GM12801 (cell line): ENCODE data around the gene NID2.

Source experiments
- TF ChIP-seq, protein P1 (sequence below): IDR thresholded peaks from one replicate; pipeline ENCODE4 v1.5.1; 2011; ENCODE audit warnings: control low read depth; ENCODE audit not compliant: insufficient read length; ENCODE audit errors: extremely low read depth

The NID2 gene

GRCh38 chr14:52014601-52015267, 54.1 kb downstream of the NID2 start:
- TF ChIP-seq, protein P1, sequence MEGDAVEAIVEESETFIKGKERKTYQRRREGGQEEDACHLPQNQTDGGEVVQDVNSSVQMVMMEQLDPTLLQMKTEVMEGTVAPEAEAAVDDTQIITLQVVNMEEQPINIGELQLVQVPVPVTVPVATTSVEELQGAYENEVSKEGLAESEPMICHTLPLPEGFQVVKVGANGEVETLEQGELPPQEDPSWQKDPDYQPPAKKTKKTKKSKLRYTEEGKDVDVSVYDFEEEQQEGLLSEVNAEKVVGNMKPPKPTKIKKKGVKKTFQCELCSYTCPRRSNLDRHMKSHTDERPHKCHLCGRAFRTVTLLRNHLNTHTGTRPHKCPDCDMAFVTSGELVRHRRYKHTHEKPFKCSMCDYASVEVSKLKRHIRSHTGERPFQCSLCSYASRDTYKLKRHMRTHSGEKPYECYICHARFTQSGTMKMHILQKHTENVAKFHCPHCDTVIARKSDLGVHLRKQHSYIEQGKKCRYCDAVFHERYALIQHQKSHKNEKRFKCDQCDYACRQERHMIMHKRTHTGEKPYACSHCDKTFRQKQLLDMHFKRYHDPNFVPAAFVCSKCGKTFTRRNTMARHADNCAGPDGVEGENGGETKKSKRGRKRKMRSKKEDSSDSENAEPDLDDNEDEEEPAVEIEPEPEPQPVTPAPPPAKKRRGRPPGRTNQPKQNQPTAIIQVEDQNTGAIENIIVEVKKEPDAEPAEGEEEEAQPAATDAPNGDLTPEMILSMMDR: no peak

DNA sequence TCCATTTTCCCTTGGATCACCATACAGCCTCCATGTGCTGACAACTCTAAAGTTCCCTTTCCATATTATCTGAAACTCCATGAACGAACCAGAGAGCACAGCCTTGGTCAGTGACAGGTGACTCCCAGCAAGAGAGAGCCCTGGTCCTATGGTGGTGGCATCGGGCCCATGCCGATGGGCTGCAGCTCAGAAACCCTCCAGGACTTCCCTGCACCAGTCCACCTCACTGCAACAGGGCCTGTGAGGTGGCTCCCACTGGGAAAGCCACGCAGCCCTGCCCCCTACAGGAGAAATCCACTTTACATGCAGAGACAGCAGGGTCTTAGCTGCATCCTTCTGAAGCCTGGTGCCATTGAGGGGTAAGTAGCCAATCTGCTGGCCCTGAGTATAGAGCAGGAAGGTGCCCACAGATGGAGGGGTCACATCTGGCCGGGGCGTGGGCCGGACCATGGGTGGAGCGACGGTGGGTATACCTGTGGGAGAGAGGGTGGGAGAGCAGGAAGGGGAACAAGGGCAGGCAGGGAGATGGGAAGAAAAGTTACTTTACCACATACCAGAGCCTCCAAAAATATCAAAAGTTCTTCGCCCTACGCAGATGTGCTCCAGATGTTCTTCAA, 54.8 kb downstream of the NID2 start:
- TF ChIP-seq, protein P1: no peak

GRCh38 chr14:52012635-52013034, 56.2 kb downstream of the NID2 start:
- TF ChIP-seq, protein P1: no peak

- TF ChIP-seq, protein P1: no peak
Measured at GRCh38 chr14:52011523-52011922, 57.3 kb downstream of the NID2 start.

- TF ChIP-seq, protein P1: no peak
Measured at GRCh38 chr14:52010173-52010693, 58.6 kb downstream of the NID2 start.

GRCh38 chr14:52008136-52008535, 60.7 kb downstream of the NID2 start:
- TF ChIP-seq, protein P1: no peak

GRCh38 chr14:52007637-52008036, 61.2 kb downstream of the NID2 start:
- TF ChIP-seq, protein P1: no peak
